Measurements from ENCODE around the gene DENND1B. TPM values are rescaled to one million over a fixed set of nuclear protein-coding genes. Genes with fewer than 3 reads are reported as not detected.

Gene DENND1B
- total RNA-seq, 1 donor from 2014 or later: 26.9 TPM

DNA sequence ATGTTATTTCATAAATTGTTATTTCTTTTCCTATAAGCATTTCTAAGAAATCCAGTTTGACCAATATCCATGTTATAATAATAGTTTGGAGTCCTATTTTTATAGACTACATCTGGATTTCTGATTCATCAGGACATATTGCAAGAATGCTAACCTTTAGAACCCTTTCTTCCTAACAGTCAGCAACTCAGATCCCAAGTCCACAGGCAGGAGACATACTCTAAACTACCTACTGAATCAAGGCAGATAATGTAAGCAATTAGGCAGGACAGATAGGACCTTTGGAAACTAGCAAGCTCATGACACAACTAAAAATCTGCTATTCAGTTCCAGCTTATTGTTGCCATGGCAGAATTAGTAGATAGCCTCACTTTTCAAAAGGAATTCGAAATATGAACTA, 104.1 kb downstream of the DENND1B start:
- intact Hi-C loops (cut with micrococcal nuclease): no loop called here

DNA sequence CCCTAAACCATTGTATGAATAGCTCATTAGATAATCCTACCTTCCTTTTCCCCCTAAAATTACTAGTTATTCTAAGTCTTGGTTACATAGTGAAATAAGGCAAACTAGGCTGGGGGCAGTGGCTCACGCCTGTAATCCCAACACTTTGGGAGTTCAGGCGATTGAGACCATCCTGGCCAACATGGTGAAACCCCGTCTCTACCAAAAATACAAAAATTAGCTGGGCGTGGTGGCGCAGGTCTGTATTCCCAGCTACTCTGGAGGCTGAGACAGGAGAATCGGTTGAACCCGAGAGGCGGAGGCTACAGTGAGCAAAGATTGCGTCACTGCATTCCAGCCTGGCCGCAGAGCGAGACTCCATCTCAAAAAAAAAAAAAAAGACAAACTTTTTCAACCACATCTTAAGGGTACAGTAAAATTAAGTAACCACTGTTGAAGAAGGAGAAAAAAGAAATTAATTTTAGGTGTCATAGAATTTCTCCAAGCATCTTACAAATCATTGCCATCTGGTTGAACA, 108.5 kb downstream of the DENND1B start:
- TF ChIP-seq, protein P1, sequence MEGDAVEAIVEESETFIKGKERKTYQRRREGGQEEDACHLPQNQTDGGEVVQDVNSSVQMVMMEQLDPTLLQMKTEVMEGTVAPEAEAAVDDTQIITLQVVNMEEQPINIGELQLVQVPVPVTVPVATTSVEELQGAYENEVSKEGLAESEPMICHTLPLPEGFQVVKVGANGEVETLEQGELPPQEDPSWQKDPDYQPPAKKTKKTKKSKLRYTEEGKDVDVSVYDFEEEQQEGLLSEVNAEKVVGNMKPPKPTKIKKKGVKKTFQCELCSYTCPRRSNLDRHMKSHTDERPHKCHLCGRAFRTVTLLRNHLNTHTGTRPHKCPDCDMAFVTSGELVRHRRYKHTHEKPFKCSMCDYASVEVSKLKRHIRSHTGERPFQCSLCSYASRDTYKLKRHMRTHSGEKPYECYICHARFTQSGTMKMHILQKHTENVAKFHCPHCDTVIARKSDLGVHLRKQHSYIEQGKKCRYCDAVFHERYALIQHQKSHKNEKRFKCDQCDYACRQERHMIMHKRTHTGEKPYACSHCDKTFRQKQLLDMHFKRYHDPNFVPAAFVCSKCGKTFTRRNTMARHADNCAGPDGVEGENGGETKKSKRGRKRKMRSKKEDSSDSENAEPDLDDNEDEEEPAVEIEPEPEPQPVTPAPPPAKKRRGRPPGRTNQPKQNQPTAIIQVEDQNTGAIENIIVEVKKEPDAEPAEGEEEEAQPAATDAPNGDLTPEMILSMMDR (IDR thresholded peaks at IDR 0.05; ENCODE audit: borderline replicate concordance): no peak
- intact Hi-C loops (cut with micrococcal nuclease): no loop called here
- Histone ChIP-seq H3K27ac (replicated peaks) (no peak overlapping the region), H3K4me1 (peaks cover 11% of the 10 kb centered on the region), H3K4me3 (no peak overlapping the region), H3K36me3 (no peaks in the 10 kb centered on the region), H3K9me3 (replicated peaks) (no peaks in the 10 kb centered on the region), H3K27me3 (ENCODE audit: low read depth) (no peaks in the 10 kb centered on the region)
- DNase-seq: no peak

More for the DNA sequence above, 104.1 kb downstream of the DENND1B start:
- H3K36me3 ChIP-seq: no peaks in the 10 kb centered on the region
- peaks cover 20% of the 10 kb centered on the region for H3K4me1 ChIP-seq
- no peak overlapping the region for H3K27ac ChIP-seq (replicated peaks)
- no peak for DNase-seq
- TF ChIP-seq, protein P1 (IDR thresholded peaks at IDR 0.05; ENCODE audit: borderline replicate concordance): no peak
- no peaks in the 10 kb centered on the region for H3K9me3 ChIP-seq (replicated peaks)
- H3K4me3 ChIP-seq: no peak overlapping the region
- H3K27me3 ChIP-seq (ENCODE audit: low read depth): no peaks in the 10 kb centered on the region

DNA sequence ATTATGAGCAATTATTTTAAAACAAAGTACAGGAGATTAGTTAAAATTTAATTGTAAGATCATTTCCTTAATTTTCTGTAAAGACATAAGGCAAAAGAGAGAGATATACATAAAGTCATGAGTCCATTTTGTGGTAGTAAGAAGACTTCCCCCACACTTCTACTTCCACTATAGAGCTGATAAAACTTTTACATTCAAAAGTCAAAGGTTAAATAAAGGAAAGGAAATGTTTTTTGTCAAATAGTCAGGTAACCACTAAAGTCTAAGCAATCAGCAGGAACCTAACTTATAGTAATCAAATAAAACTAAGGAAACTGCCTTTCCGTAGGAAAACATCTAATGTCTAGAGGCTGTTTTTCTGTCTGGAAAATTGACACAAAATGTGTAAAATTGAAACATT, 110.9 kb downstream of the DENND1B start:
- H3K36me3 ChIP-seq: no peaks in the 10 kb centered on the region
- H3K4me3 ChIP-seq: no peak overlapping the region
- H3K9me3 ChIP-seq (replicated peaks): no peaks in the 10 kb centered on the region
- H3K27me3 ChIP-seq (ENCODE audit: low read depth): no peaks in the 10 kb centered on the region
- H3K27ac ChIP-seq (replicated peaks): no peak overlapping the region
- TF ChIP-seq, protein P1 (IDR thresholded peaks at IDR 0.05; ENCODE audit: borderline replicate concordance): no peak
- no peak for DNase-seq
- H3K4me1 ChIP-seq: peaks cover 30% of the 10 kb centered on the region
- intact Hi-C loops (cut with micrococcal nuclease): no loop called here

DNA sequence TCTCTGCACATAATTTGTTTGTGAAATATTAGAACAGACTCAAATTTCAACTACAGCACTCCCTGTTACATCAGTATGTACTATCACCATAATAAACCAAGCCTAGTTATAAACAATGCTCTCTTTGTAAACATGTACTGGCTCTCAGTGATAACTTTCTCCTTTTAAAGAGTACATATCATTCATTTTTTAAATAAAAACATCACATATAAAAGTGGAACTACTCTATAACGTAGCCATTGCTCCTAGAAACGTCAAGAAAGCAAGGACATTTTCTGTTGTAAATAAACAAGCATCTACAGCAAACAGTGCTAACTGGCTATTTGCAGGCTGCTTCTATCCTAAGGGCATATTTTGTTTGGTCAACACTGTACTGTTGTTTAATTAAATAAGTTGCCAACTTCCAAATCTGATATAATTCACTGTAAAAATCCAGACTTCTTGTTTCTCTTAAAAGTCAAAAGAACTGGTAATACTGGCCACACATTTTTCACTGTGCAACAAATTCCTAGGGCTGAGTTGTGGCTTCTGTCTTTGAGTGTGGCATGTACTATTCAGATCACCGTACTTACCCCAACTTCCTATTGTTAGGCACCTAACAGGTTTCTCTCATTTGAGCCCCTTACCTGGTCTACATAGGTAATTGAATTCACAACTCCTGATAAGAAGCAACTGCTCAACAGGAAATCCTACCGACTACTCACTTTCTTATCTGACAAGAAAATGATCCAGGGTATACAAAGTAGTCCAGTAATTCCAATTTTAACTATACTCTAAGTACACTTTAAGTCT, 111.9 kb downstream of the DENND1B start:
- no peaks in the 10 kb centered on the region for H3K36me3 ChIP-seq
- TF ChIP-seq, protein P1 (IDR thresholded peaks at IDR 0.05; ENCODE audit: borderline replicate concordance): no peak
- peaks cover 32% of the 10 kb centered on the region for H3K4me1 ChIP-seq
- H3K4me3 ChIP-seq: no peak overlapping the region
- no peak for DNase-seq
- no peak overlapping the region for H3K27ac ChIP-seq (replicated peaks)
- H3K27me3 ChIP-seq (ENCODE audit: low read depth): no peaks in the 10 kb centered on the region
- H3K9me3 ChIP-seq (replicated peaks): no peaks in the 10 kb centered on the region
- intact Hi-C loops (cut with micrococcal nuclease): no loop called here

DNA sequence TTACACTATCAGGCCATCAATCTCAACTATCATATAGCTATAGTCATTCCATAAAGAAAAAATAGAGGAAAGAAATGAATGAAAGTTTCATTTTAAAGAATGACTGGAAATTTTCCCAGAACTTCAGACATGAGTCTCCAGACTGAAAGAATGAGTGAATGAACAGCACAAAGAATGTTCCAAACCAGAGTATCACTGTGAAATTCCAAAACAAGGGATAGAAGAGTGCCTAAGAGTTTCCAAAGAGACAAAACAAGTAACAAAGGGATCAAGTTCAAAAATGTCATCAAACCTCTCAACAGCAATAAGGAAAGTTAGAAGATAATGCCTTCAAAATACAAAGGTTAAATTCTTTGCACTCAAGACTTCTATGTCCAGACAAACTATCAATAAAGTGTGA, 114.9 kb downstream of the DENND1B start:
- Histone ChIP-seq H3K36me3 (no peaks in the 10 kb centered on the region), H3K27me3 (ENCODE audit: low read depth) (no peaks in the 10 kb centered on the region), H3K4me3 (no peak overlapping the region), H3K9me3 (replicated peaks) (no peaks in the 10 kb centered on the region), H3K27ac (replicated peaks) (peak overlapping the region; percentile 14), H3K4me1 (peaks cover 32% of the 10 kb centered on the region)
- no peak for DNase-seq
- intact Hi-C loops (cut with micrococcal nuclease): no loop called here
- TF ChIP-seq, protein P1 (IDR thresholded peaks at IDR 0.05; ENCODE audit: borderline replicate concordance): no peak

Data from left ventricle myocardium inferior (tissue), 1 donor.